C4-2B (cell line): ENCODE data around the gene PYM1.

Experiments
- ZFX ChIP-seq: fragments of 450-650 bp; IDR thresholded peaks from 2 replicates; pipeline ENCODE4 v1.6.1; 2017
- TF ChIP-seq, protein P1 (sequence below): fragments of 450-650 bp; conservative IDR thresholded peaks from 2 replicates; pipeline ENCODE4 v1.5.1; 2017; ENCODE audit warnings: mild to moderate bottlenecking

- TF ChIP-seq, protein P1, sequence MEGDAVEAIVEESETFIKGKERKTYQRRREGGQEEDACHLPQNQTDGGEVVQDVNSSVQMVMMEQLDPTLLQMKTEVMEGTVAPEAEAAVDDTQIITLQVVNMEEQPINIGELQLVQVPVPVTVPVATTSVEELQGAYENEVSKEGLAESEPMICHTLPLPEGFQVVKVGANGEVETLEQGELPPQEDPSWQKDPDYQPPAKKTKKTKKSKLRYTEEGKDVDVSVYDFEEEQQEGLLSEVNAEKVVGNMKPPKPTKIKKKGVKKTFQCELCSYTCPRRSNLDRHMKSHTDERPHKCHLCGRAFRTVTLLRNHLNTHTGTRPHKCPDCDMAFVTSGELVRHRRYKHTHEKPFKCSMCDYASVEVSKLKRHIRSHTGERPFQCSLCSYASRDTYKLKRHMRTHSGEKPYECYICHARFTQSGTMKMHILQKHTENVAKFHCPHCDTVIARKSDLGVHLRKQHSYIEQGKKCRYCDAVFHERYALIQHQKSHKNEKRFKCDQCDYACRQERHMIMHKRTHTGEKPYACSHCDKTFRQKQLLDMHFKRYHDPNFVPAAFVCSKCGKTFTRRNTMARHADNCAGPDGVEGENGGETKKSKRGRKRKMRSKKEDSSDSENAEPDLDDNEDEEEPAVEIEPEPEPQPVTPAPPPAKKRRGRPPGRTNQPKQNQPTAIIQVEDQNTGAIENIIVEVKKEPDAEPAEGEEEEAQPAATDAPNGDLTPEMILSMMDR = no peak
- TF ChIP-seq ZFX = no peak
Observed at GRCh38 chr12:55912908-55913307, 14.8 kb downstream of the PYM1 start.
